HepG2 (cell line): ENCODE data around the gene RNF5. TPM values are rescaled to one million over a fixed set of nuclear protein-coding genes. Genes with fewer than 3 reads are reported as not detected.

Source experiments
- ATAC-seq: fragments of 200-7000 bp; cut with Tn5 transposase; 3 replicates; pipeline ENCODE4 v1.9.1; 2020; ENCODE audit warnings: mild to moderate bottlenecking, moderate library complexity
- BruUV-seq: library from RNA; stranded (reverse); fragments of 400-500 nt; replicated peaks from 2 replicates; lab custom pipeline; 2021; lab: Mats Ljungman, UMichigan
- CTCF ChIA-PET: fragments of 300-600 bp; formaldehyde crosslinking; extraction: SDS; loops from one replicate; lab custom pipeline; 2021; ENCODE audit warnings: low total read pairs, inconsistent platforms, low intra/inter-chr PET ratio; lab: Yijun Ruan, JAX
- POLR2A ChIA-PET: fragments of 350-600 bp; sonication (Branson Sonifier 250); formaldehyde crosslinking; loops from one replicate; lab custom pipeline; 2020; ENCODE audit warnings: antibody characterized with exemption, inconsistent platforms; lab: Yijun Ruan, JAX
- DNase-seq: peaks from one replicate; pipeline ENCODE4 v3.0.0-alpha.2; 2015; ENCODE audit warnings: low spot score
- FAIRE-seq: peaks from 3 replicates; lab custom pipeline; 2011; peaks lifted over from hg19 to GRCh38; lab: Jason Lieb, UNC
- H2AFZ ChIP-seq: one replicate; pipeline ENCODE4 v1.6.1; 2011; ENCODE audit warnings: low read length, inconsistent platforms
- H3K27ac ChIP-seq: fragments of 300-600 bp; 3 replicates; pipeline ENCODE4 v1.8.0; 2011; ENCODE audit warnings: mixed run types, mild to moderate bottlenecking, mixed read lengths, low read length, inconsistent platforms; ENCODE audit not compliant: insufficient read depth; ENCODE audit errors: extremely low read length
- H3K27me3 ChIP-seq, 2 experiments: fragments of 200-600 bp in 1 of 2; 2 replicates in 1 of 2; 3 replicates in 1 of 2; pipeline versions ENCODE4 v1.6.0 to v1.8.0; 2011; ENCODE audit warnings: low read length in 2 of 2, mild to moderate bottlenecking in 2 of 2, moderate library complexity in 2 of 2, inconsistent platforms in 1 of 2; ENCODE audit not compliant: insufficient read depth in 2 of 2, control insufficient read depth in 1 of 2
- H3K36me3 ChIP-seq, 2 experiments: fragments of 200-600 bp in 1 of 2; replicated peaks in 1 of 2; 2 replicates in 1 of 2; 3 replicates in 1 of 2; pipeline versions ENCODE4 v1.5.1 to v1.8.0; 2011; ENCODE audit warnings: low read length in 2 of 2, inconsistent platforms in 1 of 2; ENCODE audit not compliant: insufficient read depth in 2 of 2, control insufficient read depth in 1 of 2
- H3K4me1 ChIP-seq: 2 replicates; pipeline ENCODE4 v1.5.1; 2012; ENCODE audit warnings: low read length, inconsistent platforms; ENCODE audit not compliant: insufficient read depth
- H3K4me2 ChIP-seq: 2 replicates; pipeline ENCODE4 v1.6.0; 2011; ENCODE audit warnings: low read depth, low read length, inconsistent platforms
- H3K4me3 ChIP-seq, 3 experiments: fragments of 200-600 bp in 1 of 3; sonication (generic), shearing (Covaris generic) in 1 of 3; replicated peaks in 1 of 3; 2 replicates each; pipeline ENCODE4 v1.5.1; 2011 to 2016; ENCODE audit warnings: low read length in 3 of 3, inconsistent platforms in 2 of 3, low read depth in 2 of 3, mild to moderate bottlenecking in 2 of 3, control low read depth in 1 of 3, mixed read lengths in 1 of 3; ENCODE audit not compliant: insufficient read depth in 1 of 3
- H3K79me2 ChIP-seq: one replicate; pipeline ENCODE4 v1.6.1; 2011; ENCODE audit warnings: low read length, inconsistent platforms; ENCODE audit not compliant: insufficient read depth
- H3K9ac ChIP-seq: 2 replicates; pipeline ENCODE4 v1.6.0; 2011; ENCODE audit warnings: mild to moderate bottlenecking, low read depth, low read length, inconsistent platforms; ENCODE audit not compliant: insufficient read depth
- H3K9me3 ChIP-seq: 2 replicates; pipeline ENCODE4 v1.5.1; 2012; ENCODE audit warnings: mild to moderate bottlenecking, low read length
- H4K20me1 ChIP-seq: 2 replicates; pipeline ENCODE4 v1.6.0; 2011; ENCODE audit warnings: inconsistent platforms, mild to moderate bottlenecking, low read length, moderate library complexity; ENCODE audit not compliant: insufficient read depth
- BCL6 ChIP-seq: IDR thresholded peaks from 2 replicates; pipeline ENCODE4 v1.6.1; 2016; ENCODE audit warnings: missing genetic modification reagents, missing compliant biosample characterization
- CHD2 ChIP-seq: IDR thresholded peaks from 2 replicates; pipeline ENCODE4 v1.6.1; 2011; ENCODE audit warnings: low read depth, low read length, improper control_type of control experiment
- CTCF ChIP-seq: sonication (generic); formaldehyde crosslinking; IDR thresholded peaks from 2 replicates; pipeline ENCODE4 v1.5.0; 2020; ENCODE audit warnings: mild to moderate bottlenecking, missing genetic modification reagents, moderate library complexity
- ETV5 ChIP-seq: IDR thresholded peaks from 2 replicates; pipeline ENCODE4 v1.6.1; 2018; ENCODE audit warnings: missing biosample characterization, missing genetic modification reagents, inconsistent platforms, borderline replicate concordance
- HNF4G ChIP-seq, 2 experiments: sonication (generic) in 1 of 2; formaldehyde crosslinking in 1 of 2; IDR thresholded peaks; 2 replicates each; pipeline versions ENCODE4 v1.4.0 to v1.6.1; 2011 to 2020; ENCODE audit warnings: borderline replicate concordance in 2 of 2, low read depth in 2 of 2, mild to moderate bottlenecking in 2 of 2, low read length in 1 of 2, missing genetic modification reagents in 1 of 2, moderate library complexity in 1 of 2
- NR2C2 ChIP-seq: sonication (generic); formaldehyde crosslinking; IDR thresholded peaks from 2 replicates; pipeline ENCODE4 v1.4.0; 2020; ENCODE audit warnings: missing genetic modification reagents, mild to moderate bottlenecking, moderate library complexity, borderline replicate concordance
- NR2F1 ChIP-seq, 2 experiments: fragments of 450-650 bp in 1 of 2; formaldehyde crosslinking in 1 of 2; IDR thresholded peaks; 2 replicates each; pipeline versions ENCODE4 v1.5.0 to v1.6.1; 2016 to 2020; ENCODE audit warnings: mild to moderate bottlenecking in 1 of 2, missing compliant biosample characterization in 1 of 2, missing genetic modification reagents in 1 of 2, moderate library complexity in 1 of 2
- SOX6 ChIP-seq, 2 experiments: fragments of 450-650 bp in 1 of 2; sonication (generic) in 1 of 2; formaldehyde crosslinking in 1 of 2; IDR thresholded peaks; 2 replicates each; pipeline versions ENCODE4 v1.4.0 to v1.6.1; 2017 to 2020; ENCODE audit warnings: antibody characterized with exemption in 1 of 2, mild to moderate bottlenecking in 1 of 2, missing genetic modification reagents in 1 of 2
- ZBTB14 ChIP-seq: sonication (generic); formaldehyde crosslinking; IDR thresholded peaks from 2 replicates; pipeline ENCODE4 v1.4.0; 2020; ENCODE audit warnings: missing genetic modification reagents
- ZNF292 ChIP-seq: sonication (generic); formaldehyde crosslinking; IDR thresholded peaks from 2 replicates; pipeline ENCODE4 v1.8.1; 2022; ENCODE audit warnings: mild to moderate bottlenecking, low read depth, missing genetic modification reagents, borderline replicate concordance
- ZNF501 ChIP-seq: sonication (generic); formaldehyde crosslinking; IDR thresholded peaks from 2 replicates; pipeline ENCODE4 v1.5.1; 2020; ENCODE audit warnings: mild to moderate bottlenecking, moderate library complexity, missing genetic modification reagents
- ZSCAN25 ChIP-seq: sonication (generic); formaldehyde crosslinking; IDR thresholded peaks from 2 replicates; pipeline ENCODE4 v1.8.0; 2022; ENCODE audit warnings: mild to moderate bottlenecking, missing genetic modification reagents
- WGBS: methylation state at CpG from one replicate; pipeline ENCODE4 v1.1.6; 2017; ENCODE audit warnings: low lambda C conversion rate; 5-methylcytosine and 5-hydroxymethylcytosine counted together
- in situ Hi-C: cut with HindIII; loops from 2 replicates; pipeline ENCODE4 v1.10.0; 2017; ENCODE audit warnings: low pct_unique_long_range_greater_than_20kb; ENCODE audit not compliant: extremely low pct_ligation_motif_present
- intact Hi-C: fragments of 100-400 bp; cut with micrococcal nuclease; formaldehyde crosslinking; loops from one replicate; pipeline ENCODE4 v1.10.0; 2022; ENCODE audit not compliant: unreplicated experiment
- polyA plus RNA-seq, 8 experiments: library from polyadenylated mRNA; depleted of rRNA in 3 of 8; stranded (reverse) in 7 of 8; unstranded in 1 of 8; fragments of >200 nt; fragmentation: Illumina TruSeq in 4 of 8; extraction: Trizol in 4 of 8; gene quantifications; 2 replicates each; pipeline versions ENCODE4 v1.2.1 to v1.2.3, GENCODE V29; 2011 to 2016; ENCODE audit warnings: low read depth in 4 of 8, missing spikeins in 1 of 8, mixed read lengths in 1 of 8; ENCODE audit not compliant: insufficient read depth in 1 of 8
- total RNA-seq, 5 experiments: library from RNA; depleted of rRNA; stranded (reverse); fragments of >200 nt; fragmentation: Illumina TruSeq; extraction: Trizol; gene quantifications; 2 replicates each; pipeline ENCODE4 v1.2.3, GENCODE V29; 2016; ENCODE audit warnings: low read depth in 1 of 5
- TF ChIP-seq, protein P1 (sequence below): sonication (generic); formaldehyde crosslinking; IDR thresholded peaks from 2 replicates; pipeline ENCODE4 v1.5.0; 2020; ENCODE audit warnings: mild to moderate bottlenecking, missing genetic modification reagents
- TF ChIP-seq, protein P2 (sequence below), 2 experiments: sonication (generic) in 1 of 2; formaldehyde crosslinking in 1 of 2; IDR thresholded peaks; 2 replicates each; pipeline versions ENCODE4 v1.4.0 to v1.6.1; 2018 to 2020; ENCODE audit warnings: missing genetic modification reagents in 2 of 2, borderline replicate concordance in 1 of 2, low read depth in 1 of 2, mild to moderate bottlenecking in 1 of 2, missing biosample characterization in 1 of 2

The RNF5 gene
- total and polyA plus RNA-seq, 2 of the 13 experiments (the other 11 are each of a cell fraction or from before 2014, with no cell fraction given) = 98.0 to 131 TPM

- TF ChIP-seq NR2F1 (CRISPR knock-in tag; IDR thresholded peaks at IDR 0.05) (peak; percentile 47 to 57; a peak in 3 of 4 replicates), CHD2 (no peak), ZBTB14 (CRISPR knock-in tag) (no peak), NR2C2 (peak; percentile 68; the same call in 1 of the 2 replicates), BCL6 (CRISPR knock-in tag) (peak; percentile 35; the same call in 1 of the 2 replicates)
Observed at GRCh38 chr6:32208996-32209395, 30.8 kb downstream of the RNF5 start (continued).

- FAIRE-seq (peak; percentile 12), ATAC-seq (peak; percentile 88), DNase-seq (no peak)
- 2% methylated on average over 5 of the region's 5 CpGs for WGBS
- in situ Hi-C loops (no loop called here), intact Hi-C loops (no loop called here)
- BruUV-seq = no TSS peak
- CTCF ChIA-PET = no interaction called here
- Histone ChIP-seq H3K27me3 (peaks cover 1 to 12% of the 10 kb centered on the region in 2 experiments; a peak in 4 of 5 replicates), H4K20me1 (no peaks in the 10 kb centered on the region), H3K9me3 (no peaks in the 10 kb centered on the region), H3K27ac (peak overlapping the region; percentile 24), H3K79me2 (no peaks in the 10 kb centered on the region), H3K4me3 (no peak overlapping the region), H2AFZ (no peak overlapping the region), H3K9ac (no peak overlapping the region), H3K4me1 (peaks cover 24% of the 10 kb centered on the region), H3K36me3 (no peaks in the 10 kb centered on the region), H3K4me2 (peak overlapping the region; percentile 45)
- POLR2A ChIA-PET = no interaction called here
- TF ChIP-seq HNF4G (IDR thresholded peaks at IDR 0.05; ENCODE audit: borderline replicate concordance, low read depth, low read length) (peak; percentile 57; the same call in 1 of the 2 replicates), HNF4G (CRISPR knock-in tag; IDR thresholded peaks at IDR 0.05; ENCODE audit: borderline replicate concordance, low read depth) (no peak), ZSCAN25 (peak; percentile 97), SOX6 (IDR thresholded peaks at IDR 0.05) (no peak), SOX6 (CRISPR knock-in tag; IDR thresholded peaks at IDR 0.05) (peak; percentile 41), ZNF292 (peak; percentile 34; the same call in 1 of the 2 replicates), CTCF (CRISPR knock-in tag) (peak; percentile 18; the same call in 1 of the 2 replicates), NR2C2 (peak; percentile 27; the same call in 1 of the 2 replicates), ZNF501 (CRISPR knock-in tag) (0 out of 2 replicates have a peak, but pooled peaks have one; percentile 21), ETV5 (CRISPR knock-in tag) (peak; percentile 21; the same call in 1 of the 2 replicates)
- TF ChIP-seq, protein P1, sequence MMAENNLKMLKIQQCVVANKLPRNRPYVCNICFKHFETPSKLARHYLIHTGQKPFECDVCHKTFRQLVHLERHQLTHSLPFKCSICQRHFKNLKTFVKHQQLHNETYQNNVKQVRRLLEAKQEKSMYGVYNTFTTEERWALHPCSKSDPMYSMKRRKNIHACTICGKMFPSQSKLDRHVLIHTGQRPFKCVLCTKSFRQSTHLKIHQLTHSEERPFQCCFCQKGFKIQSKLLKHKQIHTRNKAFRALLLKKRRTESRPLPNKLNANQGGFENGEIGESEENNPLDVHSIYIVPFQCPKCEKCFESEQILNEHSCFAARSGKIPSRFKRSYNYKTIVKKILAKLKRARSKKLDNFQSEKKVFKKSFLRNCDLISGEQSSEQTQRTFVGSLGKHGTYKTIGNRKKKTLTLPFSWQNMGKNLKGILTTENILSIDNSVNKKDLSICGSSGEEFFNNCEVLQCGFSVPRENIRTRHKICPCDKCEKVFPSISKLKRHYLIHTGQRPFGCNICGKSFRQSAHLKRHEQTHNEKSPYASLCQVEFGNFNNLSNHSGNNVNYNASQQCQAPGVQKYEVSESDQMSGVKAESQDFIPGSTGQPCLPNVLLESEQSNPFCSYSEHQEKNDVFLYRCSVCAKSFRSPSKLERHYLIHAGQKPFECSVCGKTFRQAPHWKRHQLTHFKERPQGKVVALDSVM (CRISPR knock-in tag) = peak; percentile 76; the same call in 1 of the 2 replicates
- TF ChIP-seq, protein P2, sequence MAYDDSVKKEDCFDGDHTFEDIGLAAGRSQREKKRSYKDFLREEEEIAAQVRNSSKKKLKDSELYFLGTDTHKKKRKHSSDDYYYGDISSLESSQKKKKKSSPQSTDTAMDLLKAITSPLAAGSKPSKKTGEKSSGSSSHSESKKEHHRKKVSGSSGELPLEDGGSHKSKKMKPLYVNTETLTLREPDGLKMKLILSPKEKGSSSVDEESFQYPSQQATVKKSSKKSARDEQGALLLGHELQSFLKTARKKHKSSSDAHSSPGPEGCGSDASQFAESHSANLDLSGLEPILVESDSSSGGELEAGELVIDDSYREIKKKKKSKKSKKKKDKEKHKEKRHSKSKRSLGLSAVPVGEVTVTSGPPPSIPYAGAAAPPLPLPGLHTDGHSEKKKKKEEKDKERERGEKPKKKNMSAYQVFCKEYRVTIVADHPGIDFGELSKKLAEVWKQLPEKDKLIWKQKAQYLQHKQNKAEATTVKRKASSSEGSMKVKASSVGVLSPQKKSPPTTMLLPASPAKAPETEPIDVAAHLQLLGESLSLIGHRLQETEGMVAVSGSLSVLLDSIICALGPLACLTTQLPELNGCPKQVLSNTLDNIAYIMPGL (CRISPR knock-in tag; IDR thresholded peaks at IDR 0.05; ENCODE audit: borderline replicate concordance in 1 of 2, low read depth in 1 of 2) = no peak
Observed at GRCh38 chr6:32210191-32210601, 32.0 kb downstream of the RNF5 start.
